Measurements from ENCODE around the gene SLC27A3. TPM values are rescaled to one million over a fixed set of nuclear protein-coding genes. Genes with fewer than 3 reads are reported as not detected.

SLC27A3 gene
- total RNA-seq, 4 donors from 2014 or later: 15.2 to 159 (median 26.2) TPM

GRCh38 chr1:153773096-153773921, 1.9 kb upstream of the SLC27A3 start:
- in situ Hi-C loops (cut with MboI; ENCODE audit: low pct_ligation_motif_present in 1 of 4, low pct_unique_long_range_greater_than_20kb in 1 of 4, low sequenced_read_pairs in 3 of 4) (loop anchor here in 1 of 4 donors (10.0 kb wide), 1 partner anchor 99 kb away; the partner anchor contains the start of genes ILF2 and NPR1), intact Hi-C loops (cut with DNase I; ENCODE audit: low total_unique reads) (no loop called here)
- H3K4me3 ChIP-seq: no peak overlapping the region
- peaks cover 15 to 38% (median 27%) of the 10 kb centered on the region in 4 donors for H3K4me1 ChIP-seq
- no peak for DNase-seq
- no peak for TF ChIP-seq CTCF (IDR thresholded peaks at IDR 0.05)
- no peak for TF ChIP-seq POLR2A (IDR thresholded peaks at IDR 0.05)
- TF ChIP-seq EP300 (IDR thresholded peaks at IDR 0.05; ENCODE audit: low read depth): no peak
- TF ChIP-seq POLR2AphosphoS5 (IDR thresholded peaks at IDR 0.05): no peak
- 52 to 67% methylated on average over 3 to 12 of the region's 12 CpGs for WGBS, 2 donors (ENCODE audit: low coverage in 1 of 2)
- H3K36me3 ChIP-seq: peaks cover 0 to 19% (median 0%) of the 10 kb centered on the region in 4 donors
- H3K9me3 ChIP-seq: no peaks in the 10 kb centered on the region
- H3K27me3 ChIP-seq: no peaks in the 10 kb centered on the region
- peak overlapping the region; percentile 39 to 97 (median 88) for H3K27ac ChIP-seq

DNA sequence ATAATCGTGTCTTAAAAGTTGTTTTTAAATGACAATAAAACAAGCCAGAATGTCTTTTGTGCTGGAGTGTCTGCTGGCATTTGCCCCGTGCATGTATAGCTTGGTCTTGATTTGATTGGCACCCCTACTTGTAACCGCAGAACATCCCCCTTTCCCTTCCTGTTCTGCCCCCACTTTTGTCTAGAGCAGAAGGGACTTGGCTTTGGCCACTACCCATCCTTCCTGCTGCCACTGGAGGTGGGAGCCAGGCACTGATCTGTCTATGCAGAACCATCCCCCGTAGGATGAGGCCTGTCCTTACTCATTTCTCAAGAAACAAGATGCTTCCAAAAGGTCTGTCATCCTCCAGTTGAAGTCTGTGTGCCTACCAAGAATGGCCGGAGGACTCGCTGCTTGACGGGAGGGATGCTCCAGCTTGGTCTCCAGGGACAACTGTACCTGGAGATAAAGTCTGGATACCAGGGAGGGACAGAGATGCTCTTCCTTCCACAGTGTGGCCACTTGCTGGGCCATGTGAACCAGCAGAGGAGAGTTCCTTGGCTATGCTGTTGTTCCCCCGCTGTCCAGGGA, 1.1 kb upstream of the SLC27A3 start:
- H3K9me3 ChIP-seq: no peaks in the 10 kb centered on the region
- TF ChIP-seq POLR2A (IDR thresholded peaks at IDR 0.05): no peak
- TF ChIP-seq EP300 (IDR thresholded peaks at IDR 0.05; ENCODE audit: low read depth): no peak
- no peak for TF ChIP-seq CTCF (IDR thresholded peaks at IDR 0.05)
- TF ChIP-seq POLR2AphosphoS5 (IDR thresholded peaks at IDR 0.05): no peak
- H3K36me3 ChIP-seq: peaks cover 0 to 11% (median 0%) of the 10 kb centered on the region in 4 donors
- intact Hi-C loops (cut with DNase I; ENCODE audit: low total_unique reads): loop anchor here (1.0 kb wide), 1 partner anchor 96 kb away; the partner anchor contains the start of gene NPR1
- peaks cover 14 to 32% (median 20%) of the 10 kb centered on the region in 4 donors for H3K4me1 ChIP-seq
- DNase-seq: no peak
- H3K27ac ChIP-seq: peak overlapping the region; percentile 86 to 97 (median 92)
- H3K27me3 ChIP-seq: no peaks in the 10 kb centered on the region
- H3K4me3 ChIP-seq: no peak overlapping the region
- 55 to 78% methylated on average over 4 to 8 of the region's 8 CpGs for WGBS, 2 donors (ENCODE audit: low coverage in 1 of 2)
- in situ Hi-C loops (cut with MboI; ENCODE audit: low pct_ligation_motif_present in 1 of 4, low pct_unique_long_range_greater_than_20kb in 1 of 4, low sequenced_read_pairs in 3 of 4): loop anchor here in 1 of 4 donors (10.0 kb wide), 1 partner anchor 99 kb away; the partner anchor contains the start of genes ILF2 and NPR1

DNA sequence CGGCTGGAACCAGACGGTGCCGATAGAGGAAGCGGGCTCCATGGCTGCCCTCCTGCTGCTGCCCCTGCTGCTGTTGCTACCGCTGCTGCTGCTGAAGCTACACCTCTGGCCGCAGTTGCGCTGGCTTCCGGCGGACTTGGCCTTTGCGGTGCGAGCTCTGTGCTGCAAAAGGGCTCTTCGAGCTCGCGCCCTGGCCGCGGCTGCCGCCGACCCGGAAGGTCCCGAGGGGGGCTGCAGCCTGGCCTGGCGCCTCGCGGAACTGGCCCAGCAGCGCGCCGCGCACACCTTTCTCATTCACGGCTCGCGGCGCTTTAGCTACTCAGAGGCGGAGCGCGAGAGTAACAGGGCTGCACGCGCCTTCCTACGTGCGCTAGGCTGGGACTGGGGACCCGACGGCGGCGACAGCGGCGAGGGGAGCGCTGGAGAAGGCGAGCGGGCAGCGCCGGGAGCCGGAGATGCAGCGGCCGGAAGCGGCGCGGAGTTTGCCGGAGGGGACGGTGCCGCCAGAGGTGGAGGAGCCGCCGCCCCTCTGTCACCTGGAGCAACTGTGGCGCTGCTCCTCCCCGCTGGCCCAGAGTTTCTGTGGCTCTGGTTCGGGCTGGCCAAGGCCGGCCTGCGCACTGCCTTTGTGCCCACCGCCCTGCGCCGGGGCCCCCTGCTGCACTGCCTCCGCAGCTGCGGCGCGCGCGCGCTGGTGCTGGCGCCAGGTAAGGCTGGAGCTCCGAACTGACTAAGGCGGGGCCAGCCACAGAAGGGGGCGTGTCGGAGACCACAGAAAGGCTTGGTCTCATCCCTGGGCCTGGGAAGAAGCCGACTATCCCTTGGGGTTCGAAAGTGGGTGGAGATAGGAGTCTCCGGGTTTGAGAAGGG, 486 bp downstream of the SLC27A3 start:
- no peaks in the 10 kb centered on the region for H3K9me3 ChIP-seq
- in situ Hi-C loops (cut with MboI; ENCODE audit: low pct_ligation_motif_present in 1 of 4, low pct_unique_long_range_greater_than_20kb in 1 of 4, low sequenced_read_pairs in 3 of 4): loop anchor here in 1 of 4 donors (10.0 kb wide), 1 partner anchor 101 kb away; the partner anchor contains the start of genes ILF2 and NPR1
- H3K36me3 ChIP-seq: peaks cover 0 to 10% (median 0%) of the 10 kb centered on the region in 4 donors
- H3K4me3 ChIP-seq: peak overlapping the region; percentile 51 to 92 (median 86)
- peak overlapping the region; percentile 86 to 97 (median 92) for H3K27ac ChIP-seq
- H3K27me3 ChIP-seq: no peaks in the 10 kb centered on the region
- intact Hi-C loops (cut with DNase I; ENCODE audit: low total_unique reads): no loop called here
- 0% methylated on average over 17 to 59 of the region's 83 CpGs for WGBS, 2 donors (ENCODE audit: low coverage in 1 of 2)
- H3K4me1 ChIP-seq: peaks cover 12 to 32% (median 22%) of the 10 kb centered on the region in 4 donors
- peak; percentile 81 for DNase-seq
- TF ChIP-seq CTCF (IDR thresholded peaks at IDR 0.05) (peak in 2 of 5 experiments; percentile 22 to 26), POLR2A (IDR thresholded peaks at IDR 0.05) (peak; percentile 43), EP300 (IDR thresholded peaks at IDR 0.05; ENCODE audit: low read depth) (no peak), POLR2AphosphoS5 (IDR thresholded peaks at IDR 0.05) (peak; percentile 59 to 67 (median 66))
